ENCODE results near the gene UBL7.
A peak's percentile ranks its signal among the peaks of the same experiment; 100 is the strongest.

UBL7 gene

DNA sequence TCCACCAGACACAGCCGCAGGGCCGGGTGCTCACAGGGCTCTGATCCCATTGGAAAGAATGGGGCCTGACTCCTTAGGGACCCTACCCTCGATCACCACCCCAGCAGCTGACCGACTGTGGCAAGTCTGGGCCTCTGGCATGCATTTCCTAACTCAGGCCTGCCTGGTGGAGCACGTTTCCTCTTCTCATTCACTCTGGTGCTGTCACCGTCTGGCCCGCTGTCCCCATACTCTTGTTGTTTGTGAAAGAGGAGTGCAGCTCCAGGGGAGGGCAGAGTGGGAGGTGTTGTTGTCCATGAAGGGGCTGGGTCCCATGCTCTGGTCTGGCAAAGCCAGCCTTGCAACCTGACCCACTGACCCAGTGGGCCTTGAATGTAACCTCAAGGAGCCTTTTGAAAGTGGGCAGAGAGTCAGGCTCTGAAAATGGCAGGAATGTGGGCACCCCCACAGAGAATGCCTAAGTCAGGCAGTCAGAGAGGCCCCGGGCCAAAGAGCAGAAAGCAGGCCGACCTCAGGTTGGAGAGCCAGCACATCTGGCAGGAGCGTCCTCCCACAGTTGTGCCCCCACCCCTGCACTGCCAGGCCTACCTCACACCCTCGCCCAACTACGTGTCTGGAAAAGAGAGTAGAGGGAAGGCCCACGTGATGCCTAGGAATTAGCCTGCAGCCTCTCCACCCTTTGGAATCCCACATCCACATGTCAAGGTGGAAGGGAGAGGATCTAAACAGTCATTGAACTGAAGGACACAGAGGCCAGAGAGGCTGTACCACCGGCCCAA, 38.1 kb downstream of the UBL7 start:
- DNase-seq (ENCODE audit: low spot score): no peak

DNA sequence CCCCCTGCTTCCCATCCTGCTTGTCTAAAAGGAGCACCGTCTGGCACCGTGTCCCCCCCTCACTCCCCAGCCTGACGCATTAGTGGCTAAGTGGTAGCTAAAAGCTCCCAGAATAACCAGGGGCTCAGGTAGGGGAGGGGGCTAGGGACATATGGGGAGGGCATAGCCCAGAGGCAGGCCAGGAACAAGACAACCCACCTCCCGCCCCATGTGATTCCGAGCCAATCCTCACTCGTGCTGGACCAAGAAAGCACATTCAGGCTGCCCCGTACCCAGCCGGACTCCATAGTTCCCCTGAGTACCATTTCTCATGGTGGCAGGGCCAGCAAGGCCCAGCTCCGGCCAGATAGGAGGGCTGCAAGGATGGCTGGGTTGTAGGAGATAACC, 38.7 kb downstream of the UBL7 start:
- no peak for DNase-seq (ENCODE audit: low spot score)

GRCh38 chr15:74421302-74422245, 39.4 kb downstream of the UBL7 start:
- DNase-seq (ENCODE audit: low spot score): peak; percentile 97

GRCh38 chr15:74420193-74420905, 40.6 kb downstream of the UBL7 start:
- DNase-seq (ENCODE audit: low spot score): no peak

GRCh38 chr15:74419432-74419831, 41.5 kb downstream of the UBL7 start:
- DNase-seq (ENCODE audit: low spot score): no peak

- DNase-seq (ENCODE audit: low spot score): no peak
These were observed 42.2 kb downstream of the UBL7 start for GRCh38 chr15:74418575-74419338.

DNA sequence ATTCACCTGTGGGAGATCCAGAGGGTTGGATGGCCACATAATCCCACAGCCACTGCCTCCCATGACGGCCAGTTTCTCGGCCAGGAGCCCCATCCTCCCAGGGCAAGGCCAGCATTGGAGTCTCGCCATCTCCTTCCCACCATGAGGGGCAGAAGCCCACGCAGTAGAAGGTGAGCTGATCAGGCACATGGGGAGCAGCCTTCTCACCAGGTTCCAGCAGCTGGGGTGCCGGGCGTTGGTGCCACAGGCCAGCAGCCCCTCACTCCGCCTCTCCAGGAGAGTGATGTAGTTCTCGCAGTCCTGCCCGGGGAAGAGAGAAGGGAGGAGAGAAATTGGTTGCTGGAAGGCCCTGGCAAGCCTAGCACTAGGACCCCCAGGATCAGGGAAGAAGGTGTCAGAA, 43.3 kb downstream of the UBL7 start:
- no peak for DNase-seq (ENCODE audit: low spot score)

- no peak for DNase-seq (ENCODE audit: low spot score)
These were observed 43.7 kb downstream of the UBL7 start for GRCh38 chr15:74417225-74417624.

GRCh38 chr15:74415966-74416916, 44.7 kb downstream of the UBL7 start:
- DNase-seq (ENCODE audit: low spot score): no peak

- DNase-seq (ENCODE audit: low spot score): no peak
These were observed 46.2 kb downstream of the UBL7 start for GRCh38 chr15:74414603-74415338.

DNA sequence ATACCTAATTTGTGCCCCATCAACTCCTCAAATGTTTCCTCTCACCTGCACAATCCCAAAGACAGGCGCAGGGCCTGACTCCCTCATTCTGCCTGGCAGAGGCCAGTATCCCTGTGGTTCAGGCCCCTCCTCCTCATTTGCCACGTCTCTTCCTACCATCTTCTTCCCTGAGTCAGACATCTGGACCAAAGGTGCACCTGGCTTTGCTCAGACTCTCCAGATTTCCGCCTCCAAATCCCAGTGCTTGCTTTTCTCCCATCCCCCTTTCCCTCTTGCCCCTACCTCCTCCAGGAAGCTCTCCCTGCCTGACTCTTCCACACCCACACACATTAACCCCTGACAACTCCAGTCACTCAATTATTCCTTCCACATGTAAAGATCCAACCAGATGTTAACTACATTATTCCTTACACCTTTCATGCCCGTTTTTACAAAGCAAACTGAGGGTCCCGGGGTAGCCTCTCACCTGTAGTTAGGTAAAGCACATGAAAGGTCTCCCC, 46.8 kb downstream of the UBL7 start:
- DNase-seq (ENCODE audit: low spot score): no peak

- no peak for DNase-seq (ENCODE audit: low spot score)
These were observed 47.4 kb downstream of the UBL7 start for GRCh38 chr15:74413350-74414080.

DNA sequence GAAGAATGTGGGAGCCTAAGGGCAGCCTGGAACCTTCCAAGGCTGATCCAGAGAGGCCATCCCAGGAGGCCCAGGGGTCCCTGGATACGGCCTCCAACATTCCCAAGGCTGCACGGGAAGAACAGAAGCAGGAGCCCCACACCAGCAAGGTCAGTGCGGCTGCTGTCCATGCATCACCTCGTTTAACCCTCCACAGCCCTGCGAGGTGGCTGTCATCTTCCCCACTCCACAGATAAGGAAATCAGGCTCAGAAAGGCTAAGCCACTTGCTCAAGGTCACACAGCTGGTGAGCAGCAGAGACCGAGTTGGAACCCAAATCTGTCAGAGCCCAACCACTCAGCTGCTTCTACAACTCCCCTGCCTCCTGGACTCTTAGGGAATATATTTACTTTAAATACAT, 48.8 kb downstream of the UBL7 start:
- no peak for DNase-seq (ENCODE audit: low spot score)

DNA sequence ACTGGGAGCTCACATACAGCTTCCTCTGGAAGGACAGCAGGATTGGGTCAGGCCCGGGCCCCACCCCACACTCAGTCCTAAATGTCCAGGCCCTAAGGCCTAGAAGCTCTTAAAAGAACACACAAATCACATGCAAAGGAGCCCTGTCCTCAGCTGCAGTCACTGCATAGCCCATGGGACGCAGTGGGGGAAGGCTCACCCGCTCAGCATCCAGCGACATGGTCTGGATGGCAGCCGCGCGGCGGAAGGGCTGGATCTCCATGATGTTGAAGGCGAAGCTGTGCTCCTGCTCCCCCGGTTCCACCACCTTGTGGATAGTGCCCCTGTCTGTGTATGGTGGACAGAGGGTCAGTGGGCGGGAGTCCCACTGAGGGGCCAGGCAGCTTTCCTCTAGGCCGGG, 49.3 kb downstream of the UBL7 start:
- no peak for DNase-seq (ENCODE audit: low spot score)

- no peak for DNase-seq (ENCODE audit: low spot score)
These were observed 50.5 kb downstream of the UBL7 start for GRCh38 chr15:74410502-74410901.

GRCh38 chr15:74409225-74409624, 51.7 kb downstream of the UBL7 start:
- no peak for DNase-seq (ENCODE audit: low spot score)

GRCh38 chr15:74408815-74409214, 52.1 kb downstream of the UBL7 start:
- no peak for DNase-seq (ENCODE audit: low spot score)

DNA sequence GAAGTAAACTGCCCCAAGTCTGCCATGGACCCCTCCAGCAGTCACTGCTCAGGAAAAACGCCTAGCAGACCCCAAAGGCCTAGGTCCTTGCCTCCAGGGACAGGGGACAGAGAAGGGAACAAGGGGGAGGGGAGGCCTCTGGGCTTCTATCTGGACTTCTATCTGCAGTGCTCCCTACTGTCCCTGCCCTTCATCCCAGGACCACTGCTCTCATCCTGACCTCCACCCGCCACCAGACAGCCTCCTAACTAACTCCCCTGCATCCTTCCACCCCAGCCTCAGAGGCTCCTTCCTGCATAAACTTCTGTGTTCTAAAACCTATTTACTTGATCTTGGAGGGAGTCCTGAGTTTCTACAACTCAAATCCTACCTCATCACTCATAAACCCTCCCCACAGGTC, 52.6 kb downstream of the UBL7 start:
- DNase-seq (ENCODE audit: low spot score): no peak

All from putamen (tissue), 1 donor.